ENCODE results near the gene MERTK.

GRCh38 chr2:112059671-112060070, 161.3 kb downstream of the MERTK start:
- no peak for TF ChIP-seq CTCF (IDR thresholded peaks at IDR 0.05)
- no peak for TF ChIP-seq POLR2A (IDR thresholded peaks at IDR 0.05)
